Esophagus squamous epithelium (tissue), 4 donors: Measurements from ENCODE around the gene PUM1.

ENCODE experiments used
- POLR2A ChIP-seq, 4 donors: fragments of 450-650 bp; IDR thresholded peaks; one replicate each; pipeline ENCODE4 v1.6.1; 2017; ENCODE audit warnings: antibody characterized with exemption in 4 of 4, mild to moderate bottlenecking in 4 of 4, moderate library complexity in 3 of 4
- TF ChIP-seq, protein P1 (sequence below), 6 experiments: fragments of 450-650 bp in 4 of 6; fragments of 200-600 bp in 2 of 6; sonication (generic) in 2 of 6; IDR thresholded peaks; one replicate each; pipeline ENCODE4 v1.5.1; 2016 to 2019; ENCODE audit warnings: antibody characterized with exemption in 6 of 6, mild to moderate bottlenecking in 4 of 6, moderate library complexity in 4 of 6

DNA sequence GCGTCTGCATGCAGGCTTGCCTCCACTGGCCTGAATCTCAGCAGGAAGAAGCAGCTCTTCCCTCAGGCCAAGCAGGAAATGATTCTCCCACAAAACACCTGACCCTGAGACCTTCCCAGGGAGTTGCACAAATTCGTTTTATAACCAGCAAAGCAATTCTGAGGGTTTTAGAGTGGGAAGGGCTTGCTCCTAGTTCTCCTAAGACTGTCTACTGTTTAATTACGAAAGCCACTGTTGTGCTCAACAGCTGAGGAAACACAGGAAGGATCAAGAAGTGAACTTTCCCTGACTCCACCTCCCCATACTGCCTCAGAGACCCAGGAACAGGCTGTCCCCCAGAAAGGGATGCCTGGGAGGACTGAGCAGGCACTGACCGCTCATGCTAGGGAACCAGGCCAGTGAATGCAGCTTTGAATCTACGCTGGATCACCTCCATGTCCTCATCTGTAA lies 37.0 kb upstream of the PUM1 start:
- TF ChIP-seq, protein P1, sequence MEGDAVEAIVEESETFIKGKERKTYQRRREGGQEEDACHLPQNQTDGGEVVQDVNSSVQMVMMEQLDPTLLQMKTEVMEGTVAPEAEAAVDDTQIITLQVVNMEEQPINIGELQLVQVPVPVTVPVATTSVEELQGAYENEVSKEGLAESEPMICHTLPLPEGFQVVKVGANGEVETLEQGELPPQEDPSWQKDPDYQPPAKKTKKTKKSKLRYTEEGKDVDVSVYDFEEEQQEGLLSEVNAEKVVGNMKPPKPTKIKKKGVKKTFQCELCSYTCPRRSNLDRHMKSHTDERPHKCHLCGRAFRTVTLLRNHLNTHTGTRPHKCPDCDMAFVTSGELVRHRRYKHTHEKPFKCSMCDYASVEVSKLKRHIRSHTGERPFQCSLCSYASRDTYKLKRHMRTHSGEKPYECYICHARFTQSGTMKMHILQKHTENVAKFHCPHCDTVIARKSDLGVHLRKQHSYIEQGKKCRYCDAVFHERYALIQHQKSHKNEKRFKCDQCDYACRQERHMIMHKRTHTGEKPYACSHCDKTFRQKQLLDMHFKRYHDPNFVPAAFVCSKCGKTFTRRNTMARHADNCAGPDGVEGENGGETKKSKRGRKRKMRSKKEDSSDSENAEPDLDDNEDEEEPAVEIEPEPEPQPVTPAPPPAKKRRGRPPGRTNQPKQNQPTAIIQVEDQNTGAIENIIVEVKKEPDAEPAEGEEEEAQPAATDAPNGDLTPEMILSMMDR (IDR thresholded peaks at IDR 0.05), result no peak
- no peak for TF ChIP-seq POLR2A (IDR thresholded peaks at IDR 0.05)
